Measurements from ENCODE around the gene GPR37L1.

GRCh38 chr1:202161151-202162046, 38.7 kb downstream of the GPR37L1 start:
- TF ChIP-seq CTCF (IDR thresholded peaks at IDR 0.05; ENCODE audit: insufficient read depth, low read length) (no peak), POLR2AphosphoS5 (IDR thresholded peaks at IDR 0.05; ENCODE audit: low read depth) (no peak), GABPA (IDR thresholded peaks at IDR 0.05; ENCODE audit: low read depth) (no peak), REST (IDR thresholded peaks at IDR 0.05; ENCODE audit: insufficient replicate concordance, low read depth) (no peak), SPI1 (IDR thresholded peaks at IDR 0.05; ENCODE audit: borderline replicate concordance, low read depth) (peak; percentile 84; the same call in 1 of the 2 replicates)
